ENCODE results near the gene SLC28A1.
A peak's percentile ranks its signal among the peaks of the same experiment; 100 is the strongest.
"Not testable (repeated sequence)": the region's sequence is repeated elsewhere in the genome, so short reads cannot be mapped to it uniquely, and the experiment has no call there.

Gene SLC28A1

GRCh38 chr15:84911879-84912660, 27.6 kb downstream of the SLC28A1 start:
- DNase-seq, result peak; percentile 100

DNA sequence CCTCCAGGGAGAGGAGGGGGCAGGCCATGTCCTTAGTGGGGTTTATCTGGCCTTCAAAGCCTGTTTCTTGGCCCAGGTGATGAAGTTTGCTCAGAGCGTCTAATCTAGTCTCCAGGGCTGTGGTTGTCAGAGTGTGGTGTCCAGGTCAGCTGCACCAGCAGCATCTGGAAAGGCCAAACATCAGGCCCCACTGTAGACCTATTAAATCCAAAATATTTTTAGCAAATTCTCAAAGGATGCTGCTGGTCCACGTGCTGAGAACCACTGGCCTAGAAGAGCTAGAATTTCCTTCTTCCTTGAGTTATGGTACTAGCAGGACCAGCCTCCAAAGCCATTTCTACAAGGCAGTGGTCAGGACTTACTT, 28.9 kb downstream of the SLC28A1 start:
- DNase-seq, result no peak

- no peak for DNase-seq
Observed at GRCh38 chr15:84914351-84914750, 29.9 kb downstream of the SLC28A1 start.

DNA sequence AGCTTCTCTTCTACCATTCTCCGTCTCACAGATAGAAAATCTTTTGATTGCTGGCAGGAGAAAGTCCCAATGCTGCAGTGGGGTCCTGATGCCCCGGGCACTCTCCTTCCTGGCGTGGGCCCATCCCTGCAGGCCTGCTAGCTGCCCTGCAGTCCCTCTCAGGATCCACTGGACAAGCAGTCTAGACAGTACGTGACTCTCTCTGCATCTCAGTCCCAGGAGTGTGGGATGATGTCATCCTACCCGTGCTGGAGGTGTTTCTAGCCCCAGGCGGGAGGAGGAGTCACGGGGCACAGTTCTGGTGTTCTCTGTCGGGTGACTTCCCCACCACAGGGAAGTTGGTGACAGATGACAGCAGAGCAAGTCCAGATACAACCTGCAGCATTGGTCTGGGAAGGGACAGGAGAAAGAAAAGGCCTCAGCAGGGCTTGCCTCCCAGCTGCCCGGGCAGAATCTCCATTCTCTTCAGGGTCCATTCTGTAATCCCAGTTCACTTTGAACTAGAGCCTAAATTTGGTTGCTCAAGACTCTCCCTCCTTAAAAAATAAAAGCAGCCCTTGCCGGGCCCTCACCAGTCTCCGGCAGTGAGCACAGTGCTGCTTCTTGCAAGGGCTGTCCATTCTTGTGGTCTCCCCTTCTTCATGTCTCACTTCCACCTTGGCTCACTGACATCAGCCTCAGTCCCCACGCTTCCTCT, 30.6 kb downstream of the SLC28A1 start:
- DNase-seq, result peak; percentile 66

DNA sequence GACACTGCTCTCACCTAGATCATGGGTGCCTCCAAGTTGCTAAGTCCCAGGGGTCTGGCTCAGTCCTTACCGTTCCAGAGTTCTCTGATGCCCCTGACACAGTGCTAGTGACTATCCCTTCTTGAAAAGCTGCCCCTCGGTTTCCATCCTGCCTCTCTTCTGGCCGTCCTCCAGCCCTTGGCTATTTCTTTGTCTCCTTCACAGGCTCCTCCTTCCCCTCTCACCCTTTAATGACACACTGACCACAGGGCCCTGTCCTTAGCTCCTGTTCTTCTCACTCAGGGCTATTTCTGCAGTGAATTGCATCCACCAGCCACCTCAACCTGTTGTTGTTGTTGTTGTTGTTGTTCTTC, 31.1 kb downstream of the SLC28A1 start:
- no peak for DNase-seq

DNA sequence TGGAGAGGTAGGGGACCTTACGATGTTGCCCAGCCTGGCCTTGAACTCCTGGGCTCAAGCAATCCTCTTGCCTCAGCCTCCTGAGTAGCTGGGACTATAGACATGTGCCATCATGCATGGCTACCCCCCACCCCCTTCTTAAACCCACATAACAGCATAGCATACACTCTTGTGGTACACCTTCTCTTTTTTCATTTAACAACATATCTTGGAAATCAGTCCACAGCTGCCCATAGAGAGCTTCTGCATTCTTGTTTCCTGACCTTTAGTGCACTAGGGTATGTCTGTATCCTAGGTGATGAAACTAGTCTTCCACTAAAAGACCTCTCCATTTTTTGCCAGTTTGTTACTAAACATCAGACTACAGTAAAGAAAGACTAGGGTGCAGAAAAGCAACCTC, 33.0 kb downstream of the SLC28A1 start:
- no peak for DNase-seq

DNA sequence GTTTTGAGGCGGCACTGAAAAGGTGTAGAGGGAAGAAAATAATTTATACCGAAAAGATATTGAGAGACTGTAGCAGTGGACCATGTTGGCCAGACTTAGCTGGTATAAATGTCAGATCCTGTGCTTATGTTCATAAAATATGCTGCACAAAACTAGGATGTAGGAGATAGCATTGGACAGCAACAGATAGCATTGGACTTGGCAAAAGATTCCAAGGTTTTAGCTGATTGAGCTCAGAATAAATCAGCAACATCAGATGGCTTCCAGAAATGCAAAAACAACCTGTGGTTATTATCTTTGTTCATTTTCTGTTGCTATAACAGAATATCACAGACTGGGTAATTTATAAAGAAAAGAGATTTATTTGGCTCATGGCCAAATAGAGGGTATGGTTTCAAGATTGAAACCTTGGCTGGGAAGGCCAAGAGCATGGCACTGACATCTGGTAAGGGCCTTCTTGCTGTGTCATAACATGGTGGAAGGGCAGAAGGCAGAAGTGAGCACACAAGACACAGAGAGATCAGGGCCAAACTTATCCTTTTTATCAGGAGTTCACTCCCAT, 34.7 kb downstream of the SLC28A1 start:
- no peak for DNase-seq

- no peak for DNase-seq
Observed at GRCh38 chr15:84921121-84921520, 36.7 kb downstream of the SLC28A1 start.

DNA sequence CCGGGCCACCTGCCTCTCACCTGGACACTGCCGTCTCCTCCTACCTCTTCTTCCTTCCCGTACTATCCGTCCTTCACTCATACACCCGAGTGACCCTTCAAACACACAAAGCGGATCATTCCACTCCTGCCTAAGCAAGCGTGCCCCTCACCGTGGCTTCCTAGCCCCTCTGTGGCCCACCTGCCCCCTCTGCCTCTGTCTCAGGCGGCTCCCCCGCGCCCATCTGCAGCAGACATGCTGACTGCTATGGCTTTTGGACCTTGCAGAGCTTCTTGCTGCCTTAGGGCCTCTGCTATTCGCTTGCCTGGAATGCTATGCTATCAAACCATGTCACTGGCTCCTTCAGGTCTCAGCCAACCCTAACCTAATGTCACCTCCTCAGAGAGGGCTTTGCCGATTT, 38.1 kb downstream of the SLC28A1 start:
- no peak for DNase-seq

DNA sequence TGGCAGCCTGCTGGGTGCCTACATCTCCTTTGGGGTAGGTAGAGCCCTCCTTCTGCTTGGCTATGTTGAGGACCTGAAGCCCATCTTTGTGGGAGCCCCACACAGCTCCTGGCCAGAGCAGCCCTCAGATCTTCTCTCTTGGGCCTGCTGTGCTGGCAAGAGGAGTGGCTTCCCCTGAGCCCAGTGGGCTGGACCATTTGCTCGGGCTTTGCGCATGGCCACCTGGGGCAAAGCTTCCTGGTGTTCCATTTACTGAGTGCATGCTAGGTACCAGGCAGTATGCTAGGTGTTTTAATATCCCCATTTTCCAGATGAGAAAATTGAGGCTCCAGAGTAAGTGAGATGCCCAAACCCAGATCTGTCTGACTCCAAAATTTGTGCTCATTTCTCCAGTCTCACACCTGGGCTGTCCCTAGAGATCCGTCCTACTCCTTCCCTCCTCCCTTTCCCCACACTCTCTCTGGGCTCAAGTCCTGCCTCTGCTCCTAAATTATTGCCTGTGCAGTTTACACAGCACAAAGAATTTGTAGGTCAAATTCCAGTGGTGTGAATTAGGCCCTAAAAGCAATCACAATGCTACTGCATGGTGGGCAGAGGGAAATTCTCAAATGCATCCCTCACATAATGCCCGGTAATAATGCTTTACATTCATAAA, 39.7 kb downstream of the SLC28A1 start:
- DNase-seq, result no peak

GRCh38 chr15:84924821-84925569, 40.5 kb downstream of the SLC28A1 start:
- DNase-seq, result not testable (repeated sequence)

DNA sequence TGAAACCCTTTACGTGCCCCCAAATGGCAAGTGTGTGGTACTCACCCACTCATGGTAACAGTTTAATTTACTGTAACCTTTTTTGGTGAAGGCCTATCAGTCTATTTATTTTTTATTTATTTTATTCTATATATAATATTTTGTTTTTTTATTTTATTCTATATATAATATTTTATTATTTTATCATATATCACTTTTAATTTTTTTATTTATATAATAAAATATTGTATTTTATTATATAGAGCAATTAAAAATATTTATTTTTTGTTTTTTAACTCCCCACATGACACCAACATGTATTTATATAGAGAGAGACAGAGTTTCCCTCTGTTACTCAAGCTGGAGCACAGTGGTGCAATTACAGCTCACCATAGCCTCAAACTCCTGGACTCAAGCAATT, 41.4 kb downstream of the SLC28A1 start:
- no peak for DNase-seq

DNA sequence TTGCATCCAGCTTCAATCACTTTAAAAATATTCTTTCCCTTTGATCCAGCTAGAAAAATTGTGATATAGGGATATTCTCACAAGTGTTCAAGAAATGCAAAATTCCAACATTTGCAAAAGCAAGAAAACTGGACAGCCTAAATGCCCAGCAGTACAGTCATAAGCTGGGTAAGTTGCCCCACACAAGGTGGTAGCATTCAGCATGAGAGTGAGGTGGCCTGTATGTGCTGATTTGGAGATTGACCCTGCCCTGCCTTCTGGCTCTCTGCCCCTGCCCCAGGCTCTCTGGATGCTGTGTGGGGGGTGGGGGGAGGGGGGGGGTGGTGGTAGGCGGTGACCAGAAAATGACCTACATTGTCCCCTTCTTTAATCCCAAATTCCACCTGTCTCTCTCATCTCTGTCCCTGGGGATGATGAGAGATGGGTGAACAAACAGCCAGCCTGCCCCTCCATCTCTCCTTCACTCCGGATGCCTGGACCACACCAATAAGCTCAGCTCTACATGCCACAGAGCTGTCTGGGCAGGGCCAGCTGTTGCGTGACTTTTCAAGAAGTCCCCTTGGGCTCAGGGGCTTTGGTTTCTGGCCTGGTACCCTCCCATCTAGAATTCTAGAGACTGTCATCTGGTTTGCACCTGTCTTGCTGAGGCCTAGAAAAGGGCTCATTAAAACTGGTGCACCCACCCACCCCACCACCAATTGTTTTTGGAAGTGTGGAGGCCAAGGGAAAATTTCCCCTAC, 42.2 kb downstream of the SLC28A1 start:
- DNase-seq, result no peak

GRCh38 chr15:84928843-84929168, 44.3 kb downstream of the SLC28A1 start:
- DNase-seq, result no peak

DNA sequence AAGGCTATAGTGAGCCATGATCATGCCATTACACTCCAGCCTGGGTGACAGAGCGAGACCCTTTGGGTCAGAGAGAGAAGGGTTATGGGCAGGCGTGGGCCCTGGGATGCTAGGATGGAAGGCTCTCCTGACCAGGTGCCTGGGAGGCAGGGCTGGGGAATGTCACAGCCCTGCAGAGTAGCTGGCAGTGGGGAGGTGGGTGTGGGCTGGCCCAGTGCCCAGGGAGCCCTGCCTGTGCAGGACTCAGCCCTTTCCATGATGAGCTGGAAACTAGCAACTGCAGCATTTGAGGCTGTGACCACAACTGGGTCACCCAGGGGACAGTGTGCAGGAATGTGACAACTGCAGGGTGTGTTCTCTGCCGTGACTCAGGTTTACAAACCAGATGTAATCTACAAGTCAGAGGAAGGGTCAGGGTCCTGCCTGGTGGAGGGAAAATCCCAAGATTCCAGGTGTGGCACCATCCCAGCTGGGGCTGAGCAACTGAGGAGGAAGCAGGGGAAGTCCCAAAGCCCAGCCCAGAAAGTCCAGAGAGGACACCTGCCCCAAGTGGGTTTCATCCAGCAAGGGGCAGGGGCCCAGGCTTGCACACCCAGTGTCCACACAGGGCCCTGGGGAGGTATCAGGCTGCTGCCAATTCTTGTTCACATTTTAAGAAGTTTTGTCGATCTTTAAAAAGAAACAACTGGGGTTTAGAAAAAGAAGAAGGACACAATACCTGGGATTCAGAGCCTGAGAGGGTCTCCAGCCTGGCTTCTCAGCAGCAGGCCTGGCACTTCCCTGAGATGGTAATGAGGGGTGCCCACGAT, 45.5 kb downstream of the SLC28A1 start:
- DNase-seq, result no peak

DNA sequence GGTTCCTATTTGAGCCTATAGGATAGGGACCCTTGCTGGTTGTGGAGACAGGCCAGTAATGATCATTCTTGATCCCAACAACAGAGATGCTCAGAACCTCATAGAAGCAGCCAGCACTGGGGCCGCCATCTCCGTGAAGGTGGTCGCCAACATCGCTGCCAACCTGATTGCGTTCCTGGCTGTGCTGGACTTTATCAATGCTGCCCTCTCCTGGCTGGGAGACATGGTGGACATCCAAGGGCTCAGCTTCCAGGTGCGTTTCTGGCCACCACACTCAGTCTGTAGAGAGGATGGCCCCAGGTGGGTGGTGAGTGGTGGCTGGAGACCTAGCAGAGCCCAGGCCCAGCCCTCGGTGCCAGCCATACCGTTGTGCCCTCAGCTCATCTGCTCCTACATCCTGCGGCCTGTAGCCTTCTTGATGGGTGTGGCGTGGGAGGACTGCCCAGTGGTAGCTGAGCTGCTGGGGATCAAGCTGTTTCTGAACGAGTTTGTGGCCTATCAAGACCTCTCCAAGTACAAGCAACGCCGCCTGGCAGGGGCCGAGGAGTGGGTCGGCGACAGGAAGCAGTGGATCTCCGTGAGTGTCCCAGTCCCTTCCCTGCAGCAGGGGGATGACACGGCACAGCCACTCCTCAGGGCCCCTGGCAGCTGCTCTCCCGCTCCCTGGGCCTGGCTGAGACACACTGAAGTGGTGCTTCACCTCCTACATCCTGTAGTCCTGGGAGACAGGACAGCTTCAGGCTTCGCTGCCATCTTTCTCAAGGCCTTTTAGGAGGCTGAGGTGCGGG, 50.7 kb downstream of the SLC28A1 start:
- DNase-seq, result no peak

GRCh38 chr15:84937144-84937543, 52.7 kb downstream of the SLC28A1 start:
- DNase-seq, result no peak

- DNase-seq, result no peak
Observed at GRCh38 chr15:84938726-84939125, 54.3 kb downstream of the SLC28A1 start.

GRCh38 chr15:84940399-84940798, 55.9 kb downstream of the SLC28A1 start:
- no peak for DNase-seq

DNA sequence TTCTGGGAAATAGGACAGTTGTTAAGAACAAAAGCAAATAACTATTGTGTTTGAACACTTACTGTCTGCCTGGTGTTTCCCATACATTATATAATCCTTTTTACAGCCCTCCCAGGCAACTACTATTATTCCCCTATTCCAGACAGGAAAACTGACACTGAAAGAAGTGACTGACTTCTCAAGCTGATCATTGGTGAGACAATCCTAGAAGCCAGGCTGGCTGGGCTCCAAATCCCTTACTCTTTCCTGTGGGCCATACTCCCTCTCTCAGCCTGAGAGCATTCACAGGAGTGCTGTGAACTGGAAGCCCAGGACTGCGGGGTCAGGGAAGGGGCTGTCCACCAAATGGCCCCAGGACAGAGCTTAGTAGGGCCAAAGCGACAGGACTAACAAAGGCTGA, 58.0 kb downstream of the SLC28A1 start:
- DNase-seq, result no peak

DNA sequence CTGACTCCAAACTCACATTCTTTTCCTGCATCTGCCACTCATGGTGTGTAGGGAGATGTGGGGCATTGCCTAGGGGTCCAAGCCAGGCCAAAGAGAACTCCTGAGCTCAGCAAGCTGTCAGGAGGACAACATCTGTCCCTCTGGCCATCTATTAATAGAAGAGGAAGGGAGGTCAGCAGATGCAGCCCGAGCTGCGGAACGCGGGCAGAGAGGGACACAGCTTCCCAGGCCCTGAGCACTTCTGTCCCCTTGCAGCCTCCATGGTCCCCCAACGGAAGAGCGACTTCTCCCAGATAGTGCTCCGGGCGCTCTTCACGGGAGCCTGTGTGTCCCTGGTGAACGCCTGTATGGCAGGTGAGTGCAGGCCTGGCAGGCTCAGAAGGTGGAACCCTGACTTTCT, 59.8 kb downstream of the SLC28A1 start:
- no peak for DNase-seq
